ENCODE measurements around the gene EYS.

EYS gene

DNA sequence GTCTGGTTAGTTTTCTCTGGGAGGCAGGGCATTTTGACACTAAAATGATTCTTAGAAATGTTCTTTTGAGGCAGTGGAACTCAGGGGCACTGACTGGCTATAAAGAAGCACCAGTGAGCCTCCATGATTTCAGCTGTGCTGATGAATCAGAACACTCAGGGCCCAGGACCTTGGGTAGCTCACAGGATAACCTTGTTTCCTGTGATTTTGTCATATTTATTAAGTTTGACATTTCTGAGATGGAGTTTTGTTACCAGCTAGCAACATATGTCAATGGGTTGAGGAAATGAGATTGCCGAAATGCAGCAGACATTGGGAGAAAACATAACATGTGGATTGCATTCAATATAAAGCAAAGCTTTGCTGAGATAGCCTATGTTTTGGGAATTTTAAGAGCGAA is 802.4 kb downstream of the EYS start:
- H3K4me3 ChIP-seq (ENCODE audit: control insufficient read depth, low read depth, low read length): no peak overlapping the region
- TF ChIP-seq, protein P1, sequence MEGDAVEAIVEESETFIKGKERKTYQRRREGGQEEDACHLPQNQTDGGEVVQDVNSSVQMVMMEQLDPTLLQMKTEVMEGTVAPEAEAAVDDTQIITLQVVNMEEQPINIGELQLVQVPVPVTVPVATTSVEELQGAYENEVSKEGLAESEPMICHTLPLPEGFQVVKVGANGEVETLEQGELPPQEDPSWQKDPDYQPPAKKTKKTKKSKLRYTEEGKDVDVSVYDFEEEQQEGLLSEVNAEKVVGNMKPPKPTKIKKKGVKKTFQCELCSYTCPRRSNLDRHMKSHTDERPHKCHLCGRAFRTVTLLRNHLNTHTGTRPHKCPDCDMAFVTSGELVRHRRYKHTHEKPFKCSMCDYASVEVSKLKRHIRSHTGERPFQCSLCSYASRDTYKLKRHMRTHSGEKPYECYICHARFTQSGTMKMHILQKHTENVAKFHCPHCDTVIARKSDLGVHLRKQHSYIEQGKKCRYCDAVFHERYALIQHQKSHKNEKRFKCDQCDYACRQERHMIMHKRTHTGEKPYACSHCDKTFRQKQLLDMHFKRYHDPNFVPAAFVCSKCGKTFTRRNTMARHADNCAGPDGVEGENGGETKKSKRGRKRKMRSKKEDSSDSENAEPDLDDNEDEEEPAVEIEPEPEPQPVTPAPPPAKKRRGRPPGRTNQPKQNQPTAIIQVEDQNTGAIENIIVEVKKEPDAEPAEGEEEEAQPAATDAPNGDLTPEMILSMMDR (conservative IDR thresholded peaks at IDR 0.05; ENCODE audit: control insufficient read depth, insufficient read depth, low read depth, low read length): no peak
- no peak for DNase-seq (ENCODE audit: low read depth)

DNA sequence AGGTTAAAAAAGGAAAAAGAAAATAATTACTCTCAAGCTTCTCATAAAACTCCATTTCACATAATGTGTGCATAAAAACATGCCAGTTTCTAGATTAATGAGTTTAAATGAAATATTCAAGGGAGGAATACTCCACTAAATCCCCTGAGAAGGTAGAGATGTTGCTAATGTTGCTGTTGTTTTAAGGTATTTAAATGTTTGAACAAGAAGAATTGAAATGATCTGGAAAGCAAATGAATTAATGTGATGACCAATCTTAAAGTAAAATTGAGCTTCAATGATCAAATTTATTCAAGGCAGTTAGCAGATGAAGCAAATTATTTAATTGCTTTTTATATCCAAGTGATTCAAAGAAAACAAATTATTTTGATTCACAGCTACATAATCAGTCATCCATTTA is 804.4 kb downstream of the EYS start:
- no peak overlapping the region for H3K4me3 ChIP-seq (ENCODE audit: control insufficient read depth, low read depth, low read length)
- DNase-seq (ENCODE audit: low read depth): no peak
- TF ChIP-seq, protein P1 (conservative IDR thresholded peaks at IDR 0.05; ENCODE audit: control insufficient read depth, insufficient read depth, low read depth, low read length): no peak

DNA sequence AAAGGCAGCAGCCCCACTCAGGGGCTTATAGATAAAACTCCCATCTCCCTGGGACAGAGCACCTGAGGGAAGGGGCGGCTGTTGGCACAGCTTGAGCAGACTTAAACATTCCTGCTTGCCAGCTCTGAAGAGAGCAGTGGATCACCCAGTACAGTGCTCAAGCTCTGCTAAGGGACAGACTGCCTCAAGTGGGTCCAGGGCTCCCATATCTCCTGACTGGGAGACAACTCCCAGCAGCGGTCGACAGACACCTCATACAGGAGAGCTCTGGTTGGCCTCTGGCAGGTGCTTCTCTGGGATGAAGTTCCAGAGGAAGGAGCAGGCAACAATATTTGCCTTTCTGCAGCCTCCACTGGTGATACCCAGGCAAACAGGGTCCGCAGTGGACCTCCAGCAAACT is 810.1 kb downstream of the EYS start:
- H3K4me3 ChIP-seq (ENCODE audit: control insufficient read depth, low read depth, low read length): no peak overlapping the region
- DNase-seq (ENCODE audit: low read depth): no peak
- TF ChIP-seq, protein P1 (conservative IDR thresholded peaks at IDR 0.05; ENCODE audit: control insufficient read depth, insufficient read depth, low read depth, low read length): no peak

DNA sequence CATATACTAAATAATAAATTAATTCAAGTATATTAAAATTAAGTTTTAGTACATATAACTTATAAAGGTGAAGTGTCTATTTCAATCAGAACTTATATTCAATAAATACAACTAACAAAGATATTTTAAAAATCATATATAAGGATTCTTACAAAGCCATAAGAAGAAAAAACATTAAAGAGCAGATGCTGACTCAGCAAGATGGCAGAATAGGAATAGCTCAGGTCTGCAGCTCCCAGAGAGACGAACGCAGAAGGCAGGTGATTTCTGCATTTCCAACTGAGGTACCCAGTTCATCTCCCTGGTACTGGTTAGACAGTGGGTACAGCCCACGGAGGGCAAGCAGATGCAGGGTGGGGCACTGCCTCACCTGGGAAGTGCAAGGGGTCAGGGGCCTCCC is 811.1 kb downstream of the EYS start:
- TF ChIP-seq, protein P1 (conservative IDR thresholded peaks at IDR 0.05; ENCODE audit: control insufficient read depth, insufficient read depth, low read depth, low read length): no peak
- H3K4me3 ChIP-seq (ENCODE audit: control insufficient read depth, low read depth, low read length): no peak overlapping the region
- DNase-seq (ENCODE audit: low read depth): no peak

DNA sequence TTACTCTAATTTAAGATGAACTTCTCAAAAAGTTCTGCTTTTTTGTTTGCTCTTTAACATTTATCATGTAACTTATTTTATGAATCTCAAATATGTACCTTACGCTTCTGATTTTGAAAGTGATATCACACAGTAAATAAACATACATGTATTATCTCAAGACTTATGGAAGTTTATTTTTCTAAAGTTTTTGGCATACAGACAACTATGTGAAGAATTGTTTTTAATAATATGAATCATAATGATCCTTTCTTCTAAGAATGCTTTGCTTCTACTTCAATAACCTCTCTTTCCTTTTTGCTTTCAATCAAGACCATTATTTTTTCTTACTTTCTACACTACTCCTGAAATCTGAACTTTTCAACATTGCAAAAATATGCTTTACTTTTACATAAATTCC is 816.4 kb downstream of the EYS start:
- TF ChIP-seq, protein P1 (conservative IDR thresholded peaks at IDR 0.05; ENCODE audit: control insufficient read depth, insufficient read depth, low read depth, low read length): no peak
- peak; percentile 1 for DNase-seq (ENCODE audit: low read depth)
- no peak overlapping the region for H3K4me3 ChIP-seq (ENCODE audit: control insufficient read depth, low read depth, low read length)

DNA sequence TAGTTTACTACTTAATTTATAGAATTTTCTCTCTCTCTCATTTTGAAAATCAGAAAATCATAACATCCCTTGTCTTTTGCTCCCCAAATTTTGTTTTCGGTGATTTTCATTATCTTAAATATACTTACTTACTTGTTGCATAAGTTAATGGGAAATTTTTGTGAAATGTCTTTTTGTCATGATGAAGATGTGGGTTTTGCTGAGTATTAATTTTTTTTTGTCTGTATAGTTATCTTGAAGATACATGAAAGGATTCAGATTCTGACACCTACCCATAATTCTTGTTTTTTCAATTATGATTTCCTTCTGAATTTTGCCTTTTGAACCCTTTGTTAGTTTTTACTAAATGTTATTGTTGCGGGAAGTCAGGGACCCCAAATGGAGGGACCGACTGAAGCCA is 817.9 kb downstream of the EYS start:
- DNase-seq (ENCODE audit: low read depth): no peak
- TF ChIP-seq, protein P1 (conservative IDR thresholded peaks at IDR 0.05; ENCODE audit: control insufficient read depth, insufficient read depth, low read depth, low read length): no peak
- H3K4me3 ChIP-seq (ENCODE audit: control insufficient read depth, low read depth, low read length): no peak overlapping the region

DNA sequence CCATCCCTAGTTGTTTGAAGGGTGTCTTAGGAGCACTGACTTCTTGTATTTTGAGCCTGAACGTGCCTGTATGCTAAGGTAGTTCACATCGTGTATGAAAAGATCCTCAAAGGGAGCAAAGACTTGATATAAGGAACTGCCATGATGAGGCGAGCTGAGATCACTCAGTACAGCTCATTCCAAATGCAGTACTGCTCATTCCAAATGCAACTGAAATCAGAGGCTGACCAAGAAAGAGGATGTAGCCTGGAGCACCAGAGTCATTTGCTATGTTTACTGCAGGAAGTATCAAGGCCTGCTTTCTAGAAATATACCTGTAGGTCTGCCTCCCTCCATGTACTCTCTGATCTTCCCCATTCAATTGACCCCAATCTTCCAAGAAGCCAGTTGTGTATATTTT is 832.2 kb downstream of the EYS start:
- TF ChIP-seq, protein P1 (conservative IDR thresholded peaks at IDR 0.05; ENCODE audit: control insufficient read depth, insufficient read depth, low read depth, low read length): no peak
- peak; percentile 0 for DNase-seq (ENCODE audit: low read depth)
- no peak overlapping the region for H3K4me3 ChIP-seq (ENCODE audit: control insufficient read depth, low read depth, low read length)

Data from fibroblast of mammary gland (primary cell).